Measurements from ENCODE around the gene LARGE1.

The LARGE1 gene

DNA sequence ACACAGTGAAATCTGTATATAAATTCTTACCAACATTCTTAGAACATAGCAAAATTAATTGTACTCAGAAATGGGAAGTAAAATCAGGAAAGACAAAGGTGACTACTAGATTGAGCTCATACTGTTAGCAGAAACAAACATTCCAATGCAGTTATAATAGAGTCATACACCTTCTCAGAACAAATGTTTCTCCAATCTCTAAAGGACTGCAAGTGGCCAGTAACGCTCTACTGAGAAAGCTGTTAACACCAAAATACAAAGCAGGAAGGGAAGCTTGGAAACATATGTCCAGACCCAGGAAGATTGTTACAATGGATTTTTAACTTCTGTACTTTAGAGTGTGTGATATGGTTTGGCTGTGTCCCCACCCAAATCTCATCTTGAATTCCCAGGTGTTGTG, 341.5 kb downstream of the LARGE1 start:
- Histone ChIP-seq H3K27me3 (replicated peaks) (no peaks in the 10 kb centered on the region), H3K36me3 (replicated peaks) (no peaks in the 10 kb centered on the region), H3K27ac (no peak overlapping the region), H3K4me3 (ENCODE audit: low read depth, low read length) (no peak overlapping the region)
- DNase-seq, result no peak
- in situ Hi-C loops (cut with HindIII; ENCODE audit: low pct_ligation_motif_present, low sequenced_read_pairs), result no loop called here
- TF ChIP-seq CTCF (IDR thresholded peaks at IDR 0.05; ENCODE audit: low read depth, low read length, missing control alignments), result no peak

DNA sequence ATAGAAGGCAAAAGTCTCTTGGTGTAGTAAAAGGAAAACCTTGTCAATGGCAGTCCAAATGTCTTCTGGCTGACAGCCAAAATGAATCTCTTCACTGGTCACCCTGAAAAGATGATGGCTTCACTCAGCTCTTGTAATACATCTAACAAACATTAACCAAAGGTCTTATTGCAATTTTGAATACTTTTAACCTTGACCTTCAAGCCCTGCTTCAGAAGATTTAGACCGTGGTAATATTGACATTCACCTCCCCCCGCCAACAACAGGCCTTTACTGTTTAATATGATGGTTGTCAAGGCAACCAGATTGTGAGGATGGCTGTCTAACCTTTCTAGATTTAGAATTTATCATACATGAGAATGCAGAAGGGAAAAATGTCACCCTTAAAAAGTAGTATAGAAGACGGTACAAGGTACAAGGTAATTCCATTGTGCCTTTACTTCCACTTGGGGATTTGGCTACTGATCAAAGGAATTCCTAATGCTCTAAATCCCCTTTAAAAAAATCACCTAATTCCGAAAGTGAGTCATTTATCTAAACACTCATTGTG, 342.3 kb downstream of the LARGE1 start:
- Histone ChIP-seq H3K4me3 (ENCODE audit: low read depth, low read length) (no peak overlapping the region), H3K27me3 (replicated peaks) (no peaks in the 10 kb centered on the region), H3K27ac (no peak overlapping the region), H3K36me3 (replicated peaks) (no peaks in the 10 kb centered on the region)
- no peak for DNase-seq
- in situ Hi-C loops (cut with HindIII; ENCODE audit: low pct_ligation_motif_present, low sequenced_read_pairs), result no loop called here
- TF ChIP-seq CTCF (IDR thresholded peaks at IDR 0.05; ENCODE audit: low read depth, low read length, missing control alignments), result no peak

- H3K27me3 ChIP-seq (replicated peaks), result no peaks in the 10 kb centered on the region
- in situ Hi-C loops (cut with HindIII; ENCODE audit: low pct_ligation_motif_present, low sequenced_read_pairs), result no loop called here
- H3K36me3 ChIP-seq (replicated peaks), result no peaks in the 10 kb centered on the region
- no peak for TF ChIP-seq CTCF (IDR thresholded peaks at IDR 0.05; ENCODE audit: low read depth, low read length, missing control alignments)
- H3K27ac ChIP-seq, result no peak overlapping the region
- DNase-seq, result no peak
- H3K4me3 ChIP-seq (ENCODE audit: low read depth, low read length), result no peak overlapping the region
These were observed 344.1 kb downstream of the LARGE1 start for GRCh38 chr22:33576205-33576604.

DNA sequence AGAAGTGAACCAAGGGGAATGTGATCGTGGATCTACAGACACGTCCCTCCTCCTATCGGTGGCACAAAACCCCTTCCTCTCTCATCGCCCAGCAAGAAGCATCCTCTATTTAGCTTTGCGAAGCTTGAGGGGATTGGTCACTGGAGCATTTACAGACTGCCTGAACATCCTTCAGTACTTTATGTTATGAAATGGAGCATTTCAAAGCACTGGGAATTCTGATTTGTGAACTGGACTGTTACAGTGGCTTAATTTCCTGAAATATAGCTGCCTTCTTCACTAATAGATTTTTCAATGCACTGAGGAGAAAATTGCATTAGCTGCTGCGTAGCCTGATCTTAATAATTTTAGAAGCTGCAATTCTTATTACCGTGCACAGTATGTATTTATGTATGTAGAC, 344.5 kb downstream of the LARGE1 start:
- DNase-seq, result no peak
- Histone ChIP-seq H3K4me3 (ENCODE audit: low read depth, low read length) (no peak overlapping the region), H3K36me3 (replicated peaks) (no peaks in the 10 kb centered on the region), H3K27ac (no peak overlapping the region), H3K27me3 (replicated peaks) (no peaks in the 10 kb centered on the region)
- TF ChIP-seq CTCF (IDR thresholded peaks at IDR 0.05; ENCODE audit: low read depth, low read length, missing control alignments), result no peak
- in situ Hi-C loops (cut with HindIII; ENCODE audit: low pct_ligation_motif_present, low sequenced_read_pairs), result no loop called here

DNA sequence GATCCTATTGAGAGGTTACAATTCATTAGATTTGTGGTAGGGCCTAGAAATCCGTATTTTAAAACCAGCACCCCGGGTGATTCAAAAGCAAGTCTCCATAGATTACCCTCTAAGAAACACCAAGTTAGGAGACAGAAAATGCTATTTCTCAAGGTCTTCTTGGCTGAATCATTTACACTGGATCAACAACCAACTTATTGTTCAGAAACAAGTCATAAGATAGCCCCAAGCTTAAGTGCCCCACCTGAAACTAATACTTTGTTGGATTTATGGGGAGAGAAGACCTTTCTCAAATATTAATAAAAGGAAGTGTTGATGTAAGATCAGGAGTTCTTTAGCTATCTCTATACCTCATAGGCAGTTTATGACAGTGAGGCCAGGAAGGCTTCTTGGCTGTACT, 345.2 kb downstream of the LARGE1 start:
- Histone ChIP-seq H3K36me3 (replicated peaks) (no peaks in the 10 kb centered on the region), H3K4me3 (ENCODE audit: low read depth, low read length) (no peak overlapping the region), H3K27me3 (replicated peaks) (no peaks in the 10 kb centered on the region), H3K27ac (no peak overlapping the region)
- in situ Hi-C loops (cut with HindIII; ENCODE audit: low pct_ligation_motif_present, low sequenced_read_pairs), result no loop called here
- no peak for TF ChIP-seq CTCF (IDR thresholded peaks at IDR 0.05; ENCODE audit: low read depth, low read length, missing control alignments)
- DNase-seq, result no peak

GRCh38 chr22:33573479-33573878, 346.8 kb downstream of the LARGE1 start:
- H3K27ac ChIP-seq, result no peak overlapping the region
- no peaks in the 10 kb centered on the region for H3K27me3 ChIP-seq (replicated peaks)
- in situ Hi-C loops (cut with HindIII; ENCODE audit: low pct_ligation_motif_present, low sequenced_read_pairs), result no loop called here
- no peak for TF ChIP-seq CTCF (IDR thresholded peaks at IDR 0.05; ENCODE audit: low read depth, low read length, missing control alignments)
- H3K36me3 ChIP-seq (replicated peaks), result no peaks in the 10 kb centered on the region
- H3K4me3 ChIP-seq (ENCODE audit: low read depth, low read length), result no peak overlapping the region
- DNase-seq, result no peak

All from brain microvascular endothelial cell (primary cell).